Duodenal mucosa (tissue), 2 donors: ENCODE data around the gene MED9.

Experiments used
- H3K27ac ChIP-seq: one replicate; pipeline ENCODE4 v1.7.0; 2013; ENCODE audit warnings: low read depth, low read length
- H3K27me3 ChIP-seq, 2 donors: one replicate each; pipeline ENCODE4 v1.7.0; 2013; ENCODE audit warnings: low read length in 2 of 2, control low read depth in 1 of 2; ENCODE audit not compliant: insufficient read depth in 2 of 2, control insufficient read depth in 1 of 2
- H3K36me3 ChIP-seq, 2 donors: one replicate each; pipeline ENCODE4 v1.7.0; 2013; ENCODE audit warnings: low read length in 2 of 2, control low read depth in 1 of 2; ENCODE audit not compliant: insufficient read depth in 2 of 2, control insufficient read depth in 1 of 2
- H3K4me1 ChIP-seq, 2 donors: one replicate each; pipeline ENCODE4 v1.7.0; 2013; ENCODE audit warnings: low read length in 2 of 2, control low read depth in 1 of 2; ENCODE audit not compliant: insufficient read depth in 2 of 2, control insufficient read depth in 1 of 2
- H3K4me3 ChIP-seq, 2 donors: one replicate each; pipeline ENCODE4 v1.7.0; 2013; ENCODE audit warnings: low read length in 2 of 2, low read depth in 1 of 2
- H3K9ac ChIP-seq, 2 donors: one replicate each; pipeline ENCODE4 v1.7.0; 2013; ENCODE audit warnings: low read length in 2 of 2, low read depth in 1 of 2
- H3K9me3 ChIP-seq, 2 donors: one replicate each; pipeline ENCODE4 v1.7.0; 2013; ENCODE audit warnings: low read length in 2 of 2, control low read depth in 1 of 2; ENCODE audit not compliant: control insufficient read depth in 1 of 2

The MED9 gene

GRCh38 chr17:17494870-17495535 is 18.2 kb downstream of the MED9 start:
- Histone ChIP-seq H3K4me3 (peak overlapping the region; percentile 66 to 77), H3K27ac (peak overlapping the region; percentile 60), H3K9me3 (no peaks in the 10 kb centered on the region), H3K9ac (peak overlapping the region; percentile 26 to 31), H3K36me3 (peaks cover 14 to 26% of the 10 kb centered on the region in 2 donors), H3K27me3 (no peaks in the 10 kb centered on the region), H3K4me1 (peaks cover 14 to 27% of the 10 kb centered on the region in 2 donors)

DNA sequence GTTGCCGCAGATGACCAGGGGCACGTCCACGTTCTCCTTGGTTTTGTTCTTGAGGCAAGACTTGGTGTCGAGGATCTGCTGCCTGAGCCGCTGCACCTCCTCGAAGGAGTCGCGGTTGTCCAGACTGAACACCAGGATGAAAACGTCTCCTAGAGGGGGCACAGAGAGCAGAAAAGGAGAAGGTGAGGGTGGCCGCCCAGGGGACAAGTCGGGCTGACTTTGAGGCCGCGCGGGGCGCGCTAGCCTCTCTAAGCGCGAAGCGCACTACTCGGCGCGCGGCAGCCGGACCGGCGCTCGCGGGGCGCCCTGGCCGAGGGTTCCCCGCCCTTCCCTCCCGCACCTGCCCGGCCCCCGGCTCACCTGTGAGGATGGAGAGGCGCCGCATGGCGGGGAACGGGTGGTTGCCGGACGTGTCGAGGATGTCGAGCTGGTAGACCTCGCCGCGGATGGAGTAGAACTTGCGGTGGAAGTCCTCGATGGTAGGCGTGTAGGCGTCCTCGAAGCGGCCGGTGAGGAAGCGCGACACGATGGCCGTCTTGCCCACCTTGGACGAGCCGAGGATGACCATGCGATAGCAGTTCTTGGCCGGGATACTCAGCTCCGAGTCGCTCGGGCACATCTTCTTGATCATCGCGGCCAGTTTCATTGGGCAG is 18.9 kb downstream of the MED9 start:
- peaks cover 14 to 24% of the 10 kb centered on the region in 2 donors for H3K36me3 ChIP-seq
- H3K4me1 ChIP-seq: peaks cover 14 to 27% of the 10 kb centered on the region in 2 donors
- no peaks in the 10 kb centered on the region for H3K9me3 ChIP-seq
- peak overlapping the region; percentile 60 for H3K27ac ChIP-seq
- H3K4me3 ChIP-seq: peak overlapping the region; percentile 66 to 77
- H3K9ac ChIP-seq: peak overlapping the region in 1 of 2 donors; percentile 63
- H3K27me3 ChIP-seq: no peaks in the 10 kb centered on the region

DNA sequence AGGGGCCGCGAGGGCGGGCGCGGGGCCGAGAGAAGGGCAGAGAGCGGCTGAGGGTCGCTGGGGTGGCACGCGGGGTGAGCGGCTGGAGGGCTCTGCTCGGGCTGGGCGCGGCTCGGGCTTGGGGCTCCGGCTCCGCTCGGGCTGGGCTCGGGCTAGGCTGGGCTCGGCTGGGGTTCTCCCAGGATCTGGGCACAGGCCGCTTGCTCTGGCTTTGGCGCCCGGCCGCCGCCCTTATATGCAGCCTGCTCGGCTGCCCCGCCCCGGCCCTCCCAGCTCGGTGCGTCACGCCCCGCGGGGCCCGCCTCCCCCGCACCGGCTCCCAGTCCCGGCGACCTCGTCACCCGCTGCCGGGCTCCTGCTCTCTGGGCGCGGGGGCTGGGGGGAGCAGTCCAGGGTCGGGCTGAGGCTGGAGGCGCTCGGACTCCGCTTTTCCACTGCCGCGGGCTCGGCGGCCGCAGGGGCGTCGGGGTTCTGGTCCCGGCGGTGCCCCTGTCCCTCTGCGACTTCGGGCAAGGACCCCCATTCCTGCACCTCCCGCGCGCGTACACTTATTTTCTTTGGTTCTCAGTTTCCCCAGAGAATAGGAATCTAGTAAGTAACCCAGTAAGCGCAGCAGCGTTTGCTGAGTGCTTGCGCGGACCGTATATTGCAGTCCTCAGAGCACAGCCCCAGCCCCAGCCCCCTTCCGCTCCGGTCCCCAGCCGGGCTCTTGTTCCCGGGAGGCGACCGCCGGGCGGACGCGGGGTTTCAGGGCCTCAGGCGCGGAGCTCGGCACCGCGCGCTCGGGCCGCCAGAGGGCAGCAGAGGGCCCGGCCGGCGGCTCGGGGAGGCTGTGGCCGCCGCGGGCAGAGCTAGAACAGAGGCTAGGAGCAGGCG is 19.6 kb downstream of the MED9 start, which contains the start of gene RASD1:
RASD1 (minus strand) TSS at position 207 of the 876 bp plus-strand sequence. CDS start 214 bp downstream, outside the sequence.
- Histone ChIP-seq H3K9me3 (no peaks in the 10 kb centered on the region), H3K27ac (peak within 1 kb of the TSS; percentile 63), H3K36me3 (peaks cover 10 to 16% of the 10 kb centered on the region in 2 donors), H3K27me3 (no peaks in the 10 kb centered on the region), H3K9ac (peak within 1 kb of the TSS; percentile 66 to 71), H3K4me3 (peak within 1 kb of the TSS; percentile 73 to 77), H3K4me1 (peaks cover 14 to 27% of the 10 kb centered on the region in 2 donors)

GRCh38 chr17:17497065-17497844 is 20.5 kb downstream of the MED9 start:
- H3K9ac ChIP-seq: peak overlapping the region in 1 of 2 donors; percentile 71
- H3K4me3 ChIP-seq: no peak overlapping the region
- H3K36me3 ChIP-seq: peaks cover 3 to 8% of the 10 kb centered on the region in 2 donors
- H3K4me1 ChIP-seq: peaks cover 14 to 27% of the 10 kb centered on the region in 2 donors
- no peaks in the 10 kb centered on the region for H3K27me3 ChIP-seq
- H3K27ac ChIP-seq: no peak overlapping the region
- no peaks in the 10 kb centered on the region for H3K9me3 ChIP-seq

DNA sequence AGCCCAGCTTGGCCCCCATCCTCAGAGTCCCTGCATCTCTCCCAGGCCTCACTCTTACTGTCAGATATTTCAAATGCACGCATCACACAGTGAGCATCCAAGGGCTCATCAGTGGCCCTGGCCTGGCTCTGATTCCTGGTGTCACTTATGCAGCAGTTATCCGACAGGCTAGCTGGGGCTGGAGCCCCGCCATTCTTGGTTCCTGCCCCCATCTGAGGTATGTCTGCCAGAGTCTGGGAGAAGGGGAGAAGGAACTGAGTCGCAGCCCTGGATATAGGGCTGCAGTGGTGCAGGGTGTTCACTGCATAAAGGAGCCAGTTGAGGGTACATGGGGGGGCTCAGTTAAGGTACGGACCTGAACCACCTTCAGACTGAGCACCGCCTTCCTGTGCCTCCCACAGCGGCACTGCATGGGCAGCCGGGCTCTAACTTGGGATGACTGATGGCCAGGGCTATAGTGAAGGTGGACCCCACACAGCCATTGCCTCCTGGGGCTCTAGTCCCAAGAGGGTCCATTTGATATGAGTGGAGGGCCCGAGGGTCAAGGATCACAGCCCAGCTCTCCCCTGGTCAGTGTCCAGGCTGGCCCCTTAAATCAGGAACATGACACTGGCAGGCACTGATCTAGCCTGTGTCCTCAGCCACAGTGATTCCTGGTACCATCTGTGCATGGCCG is 21.2 kb downstream of the MED9 start:
- Histone ChIP-seq H3K4me1 (peaks cover 14 to 27% of the 10 kb centered on the region in 2 donors), H3K27ac (no peak overlapping the region), H3K9ac (peak overlapping the region in 1 of 2 donors; percentile 12), H3K4me3 (no peak overlapping the region), H3K27me3 (no peaks in the 10 kb centered on the region), H3K36me3 (peaks cover 0 to under 1% of the 10 kb centered on the region in 2 donors), H3K9me3 (no peaks in the 10 kb centered on the region)

- no peak overlapping the region for H3K4me3 ChIP-seq
- peaks cover 14 to 27% of the 10 kb centered on the region in 2 donors for H3K4me1 ChIP-seq
- no peaks in the 10 kb centered on the region for H3K36me3 ChIP-seq
- no peaks in the 10 kb centered on the region for H3K9me3 ChIP-seq
- H3K27ac ChIP-seq: no peak overlapping the region
- no peaks in the 10 kb centered on the region for H3K27me3 ChIP-seq
- H3K9ac ChIP-seq: peak overlapping the region in 1 of 2 donors; percentile 12
Measured at GRCh38 chr17:17498606-17499301, 22.0 kb downstream of the MED9 start.

- no peak overlapping the region for H3K27ac ChIP-seq
- H3K4me3 ChIP-seq: no peak overlapping the region
- no peaks in the 10 kb centered on the region for H3K27me3 ChIP-seq
- H3K9me3 ChIP-seq: no peaks in the 10 kb centered on the region
- H3K4me1 ChIP-seq: peaks cover 12 to 19% of the 10 kb centered on the region in 2 donors
- no peaks in the 10 kb centered on the region for H3K36me3 ChIP-seq
- H3K9ac ChIP-seq: no peak overlapping the region
Measured at GRCh38 chr17:17499402-17500145, 22.8 kb downstream of the MED9 start.

- no peaks in the 10 kb centered on the region for H3K27me3 ChIP-seq
Measured at GRCh38 chr17:17500999-17501605, 24.3 kb downstream of the MED9 start.

More at GRCh38 chr17:17500999-17501605, 24.3 kb downstream of the MED9 start:
- peaks cover 0 to 6% of the 10 kb centered on the region in 2 donors for H3K4me1 ChIP-seq
- no peak overlapping the region for H3K27ac ChIP-seq
- no peaks in the 10 kb centered on the region for H3K36me3 ChIP-seq
- H3K4me3 ChIP-seq: no peak overlapping the region
- H3K9ac ChIP-seq: no peak overlapping the region
- no peaks in the 10 kb centered on the region for H3K9me3 ChIP-seq
